Measurements from ENCODE around the gene NR1D1. TPM values are rescaled to one million over a fixed set of nuclear protein-coding genes. Genes with fewer than 3 reads are reported as not detected.

The NR1D1 gene
- total and polyA plus RNA-seq, 2 of the 13 experiments (the other 11 are each of a cell fraction or from before 2014, with no cell fraction given): 2.1 to 2.7 TPM

- TF ChIP-seq, protein P1, sequence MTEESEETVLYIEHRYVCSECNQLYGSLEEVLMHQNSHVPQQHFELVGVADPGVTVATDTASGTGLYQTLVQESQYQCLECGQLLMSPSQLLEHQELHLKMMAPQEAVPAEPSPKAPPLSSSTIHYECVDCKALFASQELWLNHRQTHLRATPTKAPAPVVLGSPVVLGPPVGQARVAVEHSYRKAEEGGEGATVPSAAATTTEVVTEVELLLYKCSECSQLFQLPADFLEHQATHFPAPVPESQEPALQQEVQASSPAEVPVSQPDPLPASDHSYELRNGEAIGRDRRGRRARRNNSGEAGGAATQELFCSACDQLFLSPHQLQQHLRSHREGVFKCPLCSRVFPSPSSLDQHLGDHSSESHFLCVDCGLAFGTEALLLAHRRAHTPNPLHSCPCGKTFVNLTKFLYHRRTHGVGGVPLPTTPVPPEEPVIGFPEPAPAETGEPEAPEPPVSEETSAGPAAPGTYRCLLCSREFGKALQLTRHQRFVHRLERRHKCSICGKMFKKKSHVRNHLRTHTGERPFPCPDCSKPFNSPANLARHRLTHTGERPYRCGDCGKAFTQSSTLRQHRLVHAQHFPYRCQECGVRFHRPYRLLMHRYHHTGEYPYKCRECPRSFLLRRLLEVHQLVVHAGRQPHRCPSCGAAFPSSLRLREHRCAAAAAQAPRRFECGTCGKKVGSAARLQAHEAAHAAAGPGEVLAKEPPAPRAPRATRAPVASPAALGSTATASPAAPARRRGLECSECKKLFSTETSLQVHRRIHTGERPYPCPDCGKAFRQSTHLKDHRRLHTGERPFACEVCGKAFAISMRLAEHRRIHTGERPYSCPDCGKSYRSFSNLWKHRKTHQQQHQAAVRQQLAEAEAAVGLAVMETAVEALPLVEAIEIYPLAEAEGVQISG (CRISPR knock-in tag; IDR thresholded peaks at IDR 0.05): 0 out of 2 replicates have a peak, but pooled peaks have one; percentile 16
- TF ChIP-seq SIN3B (IDR thresholded peaks at IDR 0.05; ENCODE audit: low read length) (0 out of 2 replicates have a peak, but pooled peaks have one; percentile 47), NFAT5 (CRISPR knock-in tag; IDR thresholded peaks at IDR 0.05) (no peak), NRL (CRISPR knock-in tag; IDR thresholded peaks at IDR 0.05; ENCODE audit: borderline replicate concordance) (peak; percentile 57; the same call in 1 of the 2 replicates), HNF4G (IDR thresholded peaks at IDR 0.05; ENCODE audit: borderline replicate concordance, low read depth, low read length) (peak; percentile 91), HNF4G (CRISPR knock-in tag; IDR thresholded peaks at IDR 0.05; ENCODE audit: borderline replicate concordance, low read depth) (peak; percentile 95), ZNF691 (CRISPR knock-in tag; IDR thresholded peaks at IDR 0.05; ENCODE audit: borderline replicate concordance, low read depth) (peak; percentile 83; the same call in 1 of the 2 replicates), PITX1 (CRISPR knock-in tag; IDR thresholded peaks at IDR 0.05) (peak; percentile 49; the same call in 1 of the 2 replicates), ZNF550 (CRISPR knock-in tag; IDR thresholded peaks at IDR 0.05; ENCODE audit: borderline replicate concordance) (0 out of 2 replicates have a peak, but pooled peaks have one; percentile 59), ZMYM3 (CRISPR knock-in tag; IDR thresholded peaks at IDR 0.05) (0 out of 2 replicates have a peak, but pooled peaks have one; percentile 46), NR2F1 (CRISPR knock-in tag; IDR thresholded peaks at IDR 0.05) (peak; percentile 89 to 91), CREM (IDR thresholded peaks at IDR 0.05) (peak; percentile 43; the same call in 1 of the 2 replicates), CREM (CRISPR knock-in tag; IDR thresholded peaks at IDR 0.05) (no peak), ZSCAN29 (CRISPR knock-in tag; conservative IDR thresholded peaks at IDR 0.05) (no peak), FOSL2 (CRISPR knock-in tag; IDR thresholded peaks at IDR 0.05) (peak; percentile 40), ZBTB8A (CRISPR knock-in tag; IDR thresholded peaks at IDR 0.05; ENCODE audit: borderline replicate concordance, low read depth) (no peak), PCBP2 (optimal IDR thresholded peaks at IDR 0.05; ENCODE audit: low read depth, low read length, poor library complexity, severe bottlenecking) (peak; percentile 66), HNRNPLL (IDR thresholded peaks at IDR 0.05; ENCODE audit: low read depth, low read length, poor library complexity, severe bottlenecking) (no peak), RARG (CRISPR knock-in tag; IDR thresholded peaks at IDR 0.05; ENCODE audit: low read depth) (no peak), ZNF776 (CRISPR knock-in tag; IDR thresholded peaks at IDR 0.05) (no peak)
Measured at GRCh38 chr17:40111221-40112128, 11.1 kb upstream of the NR1D1 start (continued).
